H9 (cell line): Measurements from ENCODE around the gene LNPK. TPM values are rescaled to one million over a fixed set of nuclear protein-coding genes. Genes with fewer than 3 reads are reported as not detected.

ENCODE experiments used
- DNase-seq: peaks from one replicate; pipeline ENCODE4 v3.0.0-alpha.2; 2017
- H2AFZ ChIP-seq: one replicate; pipeline ENCODE4 v1.6.1; 2013; ENCODE audit warnings: mild to moderate bottlenecking, low read length, control low read depth, moderate library complexity
- H2AK5ac ChIP-seq: 2 replicates; pipeline ENCODE4 v1.6.1; 2013; ENCODE audit warnings: low read length, control low read depth, mixed read lengths; ENCODE audit not compliant: insufficient read length
- H2BK120ac ChIP-seq: one replicate; pipeline ENCODE4 v1.6.1; 2013; ENCODE audit warnings: low read depth, mild to moderate bottlenecking, low read length, control low read depth, inconsistent platforms; ENCODE audit not compliant: poor library complexity, severe bottlenecking
- H2BK12ac ChIP-seq: 2 replicates; pipeline ENCODE4 v1.6.1; 2013; ENCODE audit warnings: low read length, control low read depth, mixed read lengths, low read depth; ENCODE audit not compliant: insufficient read length
- H2BK15ac ChIP-seq: 2 replicates; pipeline ENCODE4 v1.6.1; 2013; ENCODE audit warnings: low read depth, low read length, control low read depth
- H2BK20ac ChIP-seq: one replicate; pipeline ENCODE4 v1.6.1; 2013; ENCODE audit warnings: low read depth, mild to moderate bottlenecking, low read length, control low read depth, inconsistent platforms; ENCODE audit not compliant: poor library complexity, severe bottlenecking
- H2BK5ac ChIP-seq: 2 replicates; pipeline ENCODE4 v1.6.1; 2013; ENCODE audit warnings: low read length, control low read depth, mixed read lengths; ENCODE audit not compliant: insufficient read length
- H3K14ac ChIP-seq: 2 replicates; pipeline ENCODE4 v1.6.1; 2013; ENCODE audit warnings: low read length, control low read depth; ENCODE audit not compliant: insufficient read depth
- H3K18ac ChIP-seq: 2 replicates; pipeline ENCODE4 v1.6.1; 2013; ENCODE audit warnings: low read depth, mild to moderate bottlenecking, mixed read lengths, low read length, control low read depth; ENCODE audit not compliant: insufficient read length
- H3K23ac ChIP-seq: 2 replicates; pipeline ENCODE4 v1.6.1; 2013; ENCODE audit warnings: low read length, control low read depth, mixed read lengths, low read depth; ENCODE audit not compliant: insufficient read length
- H3K23me2 ChIP-seq: 2 replicates; pipeline ENCODE4 v1.6.1; 2013; ENCODE audit warnings: low read depth, mild to moderate bottlenecking, mixed read lengths, low read length, control low read depth; ENCODE audit not compliant: insufficient read length, poor library complexity, severe bottlenecking
- H3K27ac ChIP-seq: 2 replicates; pipeline ENCODE4 v1.5.1; 2013; ENCODE audit warnings: low read length, control low read depth, mixed read lengths, low read depth; ENCODE audit not compliant: insufficient read length
- H3K27me3 ChIP-seq: 2 replicates; pipeline ENCODE4 v1.6.1; 2013; ENCODE audit warnings: low read length, control low read depth, inconsistent platforms; ENCODE audit not compliant: insufficient read depth
- H3K4ac ChIP-seq: 2 replicates; pipeline ENCODE4 v1.6.1; 2013; ENCODE audit warnings: low read depth, mild to moderate bottlenecking, control low read depth, inconsistent platforms, low read length, moderate library complexity
- H3K4me1 ChIP-seq: 2 replicates; pipeline ENCODE4 v1.6.1; 2013; ENCODE audit warnings: low read length, control low read depth, inconsistent platforms; ENCODE audit not compliant: insufficient read depth
- H3K4me2 ChIP-seq: 2 replicates; pipeline ENCODE4 v1.6.1; 2013; ENCODE audit warnings: low read length, control low read depth, mixed read lengths; ENCODE audit not compliant: insufficient read length, insufficient read depth
- H3K56ac ChIP-seq: 2 replicates; pipeline ENCODE4 v1.6.1; 2013; ENCODE audit warnings: low read depth, mild to moderate bottlenecking, mixed read lengths, low read length, control low read depth; ENCODE audit not compliant: insufficient read length
- H3K79me1 ChIP-seq: 2 replicates; pipeline ENCODE4 v1.6.1; 2013; ENCODE audit warnings: low read depth, mild to moderate bottlenecking, moderate library complexity, low read length, control low read depth, inconsistent platforms; ENCODE audit not compliant: insufficient read depth, poor library complexity, severe bottlenecking
- H3K79me2 ChIP-seq: 2 replicates; pipeline ENCODE4 v1.6.1; 2013; ENCODE audit warnings: low read length, control low read depth, inconsistent platforms; ENCODE audit not compliant: insufficient read depth
- H3K9ac ChIP-seq: 2 replicates; pipeline ENCODE4 v1.6.1; 2013; ENCODE audit warnings: low read length, control low read depth, mixed read lengths; ENCODE audit not compliant: insufficient read length; ENCODE audit errors: extremely low read depth
- H3K9me3 ChIP-seq: one replicate; pipeline ENCODE4 v1.6.1; 2013; ENCODE audit warnings: low read depth, low read length, inconsistent platforms; ENCODE audit not compliant: control insufficient read depth
- H3T11ph ChIP-seq: one replicate; pipeline ENCODE4 v1.6.1; 2013; ENCODE audit warnings: mild to moderate bottlenecking, low read length, control low read depth, inconsistent platforms
- H4K20me1 ChIP-seq: one replicate; pipeline ENCODE4 v1.6.1; 2013; ENCODE audit not compliant: control insufficient read depth, insufficient read length, insufficient read depth
- H4K5ac ChIP-seq: 2 replicates; pipeline ENCODE4 v1.6.1; 2013; ENCODE audit warnings: low read depth, mild to moderate bottlenecking, mixed read lengths, low read length, control low read depth; ENCODE audit not compliant: insufficient read length
- H4K8ac ChIP-seq: replicated peaks from 2 replicates; pipeline ENCODE4 v1.6.1; 2013; ENCODE audit warnings: low read length, control low read depth, mixed read lengths, low read depth; ENCODE audit not compliant: insufficient read length
- H4K91ac ChIP-seq: 2 replicates; pipeline ENCODE4 v1.6.1; 2013; ENCODE audit warnings: low read depth, mild to moderate bottlenecking, moderate library complexity, mixed read lengths, low read length, control low read depth; ENCODE audit not compliant: insufficient read length
- H3K27ac Mint-ChIP-seq, 3 experiments: 2 replicates in 2 of 3; 3 replicates in 1 of 3; pipeline ENCODE4 v1.8.0; 2020 to 2021; ENCODE audit warnings: mixed read lengths in 3 of 3, mild to moderate bottlenecking in 1 of 3, moderate library complexity in 1 of 3
- H3K27me3 Mint-ChIP-seq: 2 replicates; pipeline ENCODE4 v1.8.0; 2021; ENCODE audit warnings: low read depth, mild to moderate bottlenecking, moderate library complexity, mixed read lengths
- H3K36me3 Mint-ChIP-seq, 3 experiments: 2 replicates in 2 of 3; 3 replicates in 1 of 3; pipeline ENCODE4 v1.8.0; 2020 to 2021; ENCODE audit warnings: low read depth in 3 of 3, mixed read lengths in 3 of 3; ENCODE audit not compliant: insufficient read depth in 1 of 3
- H3K4me1 Mint-ChIP-seq, 2 experiments: 2 replicates each; pipeline ENCODE4 v1.8.0; 2020; ENCODE audit warnings: mixed read lengths in 2 of 2
- H3K4me3 Mint-ChIP-seq, 2 experiments: 2 replicates in 1 of 2; 3 replicates in 1 of 2; pipeline ENCODE4 v1.8.0; 2020 to 2021; ENCODE audit warnings: mild to moderate bottlenecking in 2 of 2, mixed read lengths in 2 of 2, moderate library complexity in 1 of 2
- H3K9me3 Mint-ChIP-seq, 2 experiments: 2 replicates in 1 of 2; 3 replicates in 1 of 2; pipeline ENCODE4 v1.8.0; 2020; ENCODE audit warnings: mild to moderate bottlenecking in 2 of 2, mixed read lengths in 2 of 2, moderate library complexity in 1 of 2
- WGBS: extraction: QIAGEN DNeasy Blood & Tissue Kit; methylation state at CpG from one replicate; pipeline ENCODE4 v1.1.7; 2013; ENCODE audit warnings: missing lambda C conversion rate, low lambda C conversion rate, mixed read lengths; ENCODE audit not compliant: insufficient read length; ENCODE audit errors: extremely low coverage; 5-methylcytosine and 5-hydroxymethylcytosine counted together
- total RNA-seq: library from RNA; stranded (reverse); gene quantifications from 2 replicates; pipeline ENCODE4 v1.2.1, GENCODE V29; 2021
- TF ChIP-seq, protein P1 (sequence below): fragments of 200-600 bp; sonication (generic); conservative IDR thresholded peaks from 3 replicates; pipeline ENCODE4 v1.8.0; 2021; ENCODE audit warnings: antibody characterized with exemption, mild to moderate bottlenecking

Gene LNPK
- total RNA-seq, 1 experiment from 2014 or later = 8.5 TPM

GRCh38 chr2:176039375-176039774 is 37.3 kb upstream of the LNPK start:
- H4K8ac ChIP-seq = no peak overlapping the region
- WGBS = no CpG with 5 or more reads among the region's 3 CpGs
- no peaks in the 10 kb centered on the region for H3K79me2 ChIP-seq
- H2BK15ac ChIP-seq = no peak overlapping the region
- no peaks in the 10 kb centered on the region for H3K27me3 ChIP-seq
- DNase-seq = no peak
- H4K91ac ChIP-seq = no peak overlapping the region
- Mint-ChIP-seq H3K27ac (no peak overlapping the region), H3K4me3 (no peak overlapping the region), H3K36me3 (no peaks in the 10 kb centered on the region; a peak in 1 of 7 replicates), H3K4me1 (no peaks in the 10 kb centered on the region), H3K27me3 (peaks cover 21% of the 10 kb centered on the region), H3K9me3 (peaks cover 2 to 8% of the 10 kb centered on the region in 2 experiments; a peak in 2 of 5 replicates)
- H2BK12ac ChIP-seq = no peak overlapping the region
- H3K18ac ChIP-seq = no peak overlapping the region
- H3K4me1 ChIP-seq = no peaks in the 10 kb centered on the region
- no peak overlapping the region for H3K4me2 ChIP-seq
- no peak overlapping the region for H2BK20ac ChIP-seq
- H4K5ac ChIP-seq = no peak overlapping the region
- no peak overlapping the region for H2AK5ac ChIP-seq
- H3K79me1 ChIP-seq = no peaks in the 10 kb centered on the region
- H3K23me2 ChIP-seq = no peaks in the 10 kb centered on the region
- no peak overlapping the region for H3K4ac ChIP-seq
- no peak overlapping the region for H3K14ac ChIP-seq
- no peaks in the 10 kb centered on the region for H3K9me3 ChIP-seq
- H4K20me1 ChIP-seq = no peaks in the 10 kb centered on the region
- no peak overlapping the region for H3K27ac ChIP-seq
- no peak overlapping the region for H3T11ph ChIP-seq
- no peak overlapping the region for H2BK5ac ChIP-seq
- no peak overlapping the region for H2BK120ac ChIP-seq
- H2AFZ ChIP-seq = no peak overlapping the region
- no peak overlapping the region for H3K56ac ChIP-seq
- no peak overlapping the region for H3K23ac ChIP-seq
- no peak overlapping the region for H3K9ac ChIP-seq
- TF ChIP-seq, protein P1, sequence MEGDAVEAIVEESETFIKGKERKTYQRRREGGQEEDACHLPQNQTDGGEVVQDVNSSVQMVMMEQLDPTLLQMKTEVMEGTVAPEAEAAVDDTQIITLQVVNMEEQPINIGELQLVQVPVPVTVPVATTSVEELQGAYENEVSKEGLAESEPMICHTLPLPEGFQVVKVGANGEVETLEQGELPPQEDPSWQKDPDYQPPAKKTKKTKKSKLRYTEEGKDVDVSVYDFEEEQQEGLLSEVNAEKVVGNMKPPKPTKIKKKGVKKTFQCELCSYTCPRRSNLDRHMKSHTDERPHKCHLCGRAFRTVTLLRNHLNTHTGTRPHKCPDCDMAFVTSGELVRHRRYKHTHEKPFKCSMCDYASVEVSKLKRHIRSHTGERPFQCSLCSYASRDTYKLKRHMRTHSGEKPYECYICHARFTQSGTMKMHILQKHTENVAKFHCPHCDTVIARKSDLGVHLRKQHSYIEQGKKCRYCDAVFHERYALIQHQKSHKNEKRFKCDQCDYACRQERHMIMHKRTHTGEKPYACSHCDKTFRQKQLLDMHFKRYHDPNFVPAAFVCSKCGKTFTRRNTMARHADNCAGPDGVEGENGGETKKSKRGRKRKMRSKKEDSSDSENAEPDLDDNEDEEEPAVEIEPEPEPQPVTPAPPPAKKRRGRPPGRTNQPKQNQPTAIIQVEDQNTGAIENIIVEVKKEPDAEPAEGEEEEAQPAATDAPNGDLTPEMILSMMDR = no peak
